HEK293 (cell line): ENCODE results near the gene HOGA1.

ENCODE experiments used
- CTCF ChIA-PET: fragments of 350-600 bp; formaldehyde crosslinking; extraction: SDS; loops from one replicate; lab custom pipeline; 2021; ENCODE audit warnings: antibody characterized with exemption; lab: Yijun Ruan, JAX
- POLR2A ChIA-PET: fragments of 300-600 bp; formaldehyde crosslinking; extraction: SDS; loops from one replicate; lab custom pipeline; 2020; ENCODE audit warnings: antibody characterized with exemption, inconsistent platforms; lab: Yijun Ruan, JAX
- H3K27ac ChIP-seq: fragments of 200-500 bp; sonication (Bioruptor generic); 2 replicates; pipeline ENCODE4 v1.5.1; 2014; ENCODE audit warnings: low read depth, low read length, control low read depth, inconsistent platforms; ENCODE audit errors: extremely low read depth
- H3K36me3 ChIP-seq, 2 experiments: fragments of 200-500 bp in 1 of 2; sonication (Bioruptor generic) in 1 of 2; 1 replicate in 1 of 2; 2 replicates in 1 of 2; pipeline ENCODE4 v1.5.1; 2014 to 2017; ENCODE audit warnings: inconsistent platforms in 2 of 2, low read length in 2 of 2; ENCODE audit not compliant: control insufficient read depth in 2 of 2, insufficient read depth in 1 of 2
- H3K4me1 ChIP-seq: fragments of 200-500 bp; sonication (Bioruptor generic); 2 replicates; pipeline ENCODE4 v1.5.1; 2014; ENCODE audit warnings: mild to moderate bottlenecking, low read length, inconsistent platforms; ENCODE audit not compliant: control insufficient read depth, insufficient read depth
- H3K4me3 ChIP-seq: 2 replicates; pipeline ENCODE4 v1.5.1; 2011; ENCODE audit warnings: low read depth, mild to moderate bottlenecking, control low read depth, low read length, moderate library complexity
- H3K9me3 ChIP-seq: fragments of 200-500 bp; sonication (Bioruptor generic); 2 replicates; pipeline ENCODE4 v1.5.1; 2014; ENCODE audit warnings: low read depth, low read length, inconsistent platforms; ENCODE audit not compliant: control insufficient read depth, insufficient read depth
- GLI4 ChIP-seq: fragments of 450-650 bp; formaldehyde crosslinking; IDR thresholded peaks from 2 replicates; pipeline ENCODE4 v1.5.1; 2016; ENCODE audit warnings: missing biosample characterization, missing genetic modification characterization
- KLF10 ChIP-seq: fragments of 450-650 bp; IDR thresholded peaks from 2 replicates; pipeline ENCODE4 v1.5.1; 2018; ENCODE audit warnings: missing biosample characterization, mild to moderate bottlenecking, missing genetic modification characterization
- MEIS1 ChIP-seq: sonication (generic); formaldehyde crosslinking; IDR thresholded peaks from 2 replicates; pipeline ENCODE4 v1.8.1; 2022; ENCODE audit warnings: missing genetic modification reagents, mild to moderate bottlenecking, borderline replicate concordance
- MYNN ChIP-seq: fragments of 450-650 bp; formaldehyde crosslinking; IDR thresholded peaks from 2 replicates; pipeline ENCODE4 v1.5.1; 2016; ENCODE audit warnings: missing biosample characterization, missing genetic modification characterization, borderline replicate concordance
- OVOL3 ChIP-seq: fragments of 450-650 bp; formaldehyde crosslinking; IDR thresholded peaks from 2 replicates; pipeline ENCODE4 v1.5.1; 2016; ENCODE audit warnings: missing biosample characterization, missing genetic modification characterization
- PRDM2 ChIP-seq: fragments of 450-650 bp; formaldehyde crosslinking; IDR thresholded peaks from 2 replicates; pipeline ENCODE4 v1.5.1; 2016; ENCODE audit warnings: missing biosample characterization, missing genetic modification characterization, borderline replicate concordance
- ZBTB17 ChIP-seq: fragments of 450-650 bp; formaldehyde crosslinking; IDR thresholded peaks from 2 replicates; pipeline ENCODE4 v1.5.1; 2016; ENCODE audit warnings: missing biosample characterization, missing genetic modification characterization
- ZBTB21 ChIP-seq: fragments of 450-650 bp; formaldehyde crosslinking; IDR thresholded peaks from 2 replicates; pipeline ENCODE4 v1.5.1; 2017; ENCODE audit warnings: missing biosample characterization, missing genetic modification characterization
- ZBTB44 ChIP-seq: fragments of 450-650 bp; IDR thresholded peaks from 2 replicates; pipeline ENCODE4 v1.5.1; 2018; ENCODE audit warnings: missing biosample characterization, mild to moderate bottlenecking, missing genetic modification characterization
- ZFP37 ChIP-seq: fragments of 450-650 bp; formaldehyde crosslinking; IDR thresholded peaks from 2 replicates; pipeline ENCODE4 v1.5.1; 2016; ENCODE audit warnings: missing biosample characterization, missing genetic modification characterization
- ZNF18 ChIP-seq: fragments of 450-650 bp; formaldehyde crosslinking; IDR thresholded peaks from 2 replicates; pipeline ENCODE4 v1.5.1; 2016; ENCODE audit warnings: missing biosample characterization, missing genetic modification characterization
- ZNF350 ChIP-seq: fragments of 450-650 bp; formaldehyde crosslinking; IDR thresholded peaks from 2 replicates; pipeline ENCODE4 v1.5.0; 2017; ENCODE audit warnings: missing biosample characterization, mild to moderate bottlenecking, missing genetic modification characterization
- ZNF558 ChIP-seq: fragments of 450-650 bp; formaldehyde crosslinking; IDR thresholded peaks from 2 replicates; pipeline ENCODE4 v1.5.1; 2016; ENCODE audit warnings: missing biosample characterization, missing genetic modification characterization
- ZNF626 ChIP-seq: fragments of 450-650 bp; sonication (Bioruptor Pico); formaldehyde crosslinking; IDR thresholded peaks from 2 replicates; pipeline ENCODE4 v1.5.1; 2018; ENCODE audit warnings: missing biosample characterization, missing genetic modification characterization, inconsistent platforms
- ZNF629 ChIP-seq: fragments of 450-650 bp; formaldehyde crosslinking; IDR thresholded peaks from 2 replicates; pipeline ENCODE4 v1.5.1; 2017; ENCODE audit warnings: missing biosample characterization, missing genetic modification characterization

The HOGA1 gene

DNA sequence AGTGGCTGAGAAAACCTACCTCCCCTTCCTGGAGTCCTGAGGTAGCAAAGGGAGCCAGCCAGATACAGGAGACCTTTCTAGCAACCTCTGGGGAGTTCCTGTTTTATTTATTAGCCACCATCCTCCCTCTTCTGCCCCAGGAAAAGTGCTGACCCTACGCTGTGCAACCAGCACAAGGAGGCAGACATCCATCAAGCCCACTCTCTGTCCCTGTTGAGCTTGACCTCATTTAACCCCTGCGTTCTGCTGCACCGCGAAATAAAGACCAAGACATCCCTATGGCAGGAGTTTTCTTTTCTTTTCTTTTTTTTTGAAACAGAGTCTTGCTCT lies 37.0 kb upstream of the HOGA1 start:
- ChIA-PET CTCF (interaction anchor here (0.7 to 4.1 kb wide), 3 partner anchors 12 to 83 kb away, joined by 3 to 24 read pairs (median 6); no protein-coding TSS in a partner anchor), POLR2A (interaction anchor here (1.2 kb wide), 1 partner anchor 49 kb away, joined by 3 read pairs; the partner anchor contains the start of gene UBTD1)
- H3K27ac ChIP-seq: no peak overlapping the region

More for the DNA sequence above, 37.0 kb upstream of the HOGA1 start:
- H3K4me3 ChIP-seq: no peak overlapping the region
- H3K36me3 ChIP-seq: no peaks in the 10 kb centered on the region
- H3K9me3 ChIP-seq: no peaks in the 10 kb centered on the region
- no peak for TF ChIP-seq ZNF626 (tag by site-specific recombination)
- no peak for TF ChIP-seq MYNN
- TF ChIP-seq ZNF629 (tag by site-specific recombination): no peak
- TF ChIP-seq ZNF558 (tag by site-specific recombination): no peak
- no peak for TF ChIP-seq ZBTB44 (tag by site-specific recombination)
- no peak for TF ChIP-seq OVOL3 (tag by site-specific recombination)
- TF ChIP-seq MEIS1 (CRISPR knock-in tag): no peak
- TF ChIP-seq ZBTB21: no peak
- no peak for TF ChIP-seq ZFP37 (tag by site-specific recombination)
- no peak for TF ChIP-seq GLI4 (tag by site-specific recombination)
- TF ChIP-seq KLF10 (tag by site-specific recombination): no peak
- no peak for TF ChIP-seq ZBTB17 (tag by site-specific recombination)
- no peak for TF ChIP-seq ZNF350 (tag by site-specific recombination)
- no peak for TF ChIP-seq ZNF18
- no peak for TF ChIP-seq PRDM2
- peaks cover 14% of the 10 kb centered on the region; the same call in 1 of the 2 replicates for H3K4me1 ChIP-seq
